GM11168 (cell line): Measurements from ENCODE around the gene SERTAD2.

Experiments used
- in situ Hi-C: fragments of 300-500 bp; cut with MboI; formaldehyde crosslinking; loops from one replicate; pipeline ENCODE4 v1.12.0; 2022; ENCODE audit warnings: low sequenced_read_pairs; ENCODE audit not compliant: unreplicated experiment

Gene SERTAD2

GRCh38 chr2:64677530-64677929, 23.8 kb upstream of the SERTAD2 start:
- in situ Hi-C loops: no loop called here

- in situ Hi-C loops: no loop called here
Observed at GRCh38 chr2:64675860-64676259, 22.1 kb upstream of the SERTAD2 start.

- in situ Hi-C loops: no loop called here
Observed at GRCh38 chr2:64672708-64673107, 19.0 kb upstream of the SERTAD2 start.

GRCh38 chr2:64670047-64670446, 16.3 kb upstream of the SERTAD2 start:
- in situ Hi-C loops: no loop called here

GRCh38 chr2:64669288-64669687, 15.6 kb upstream of the SERTAD2 start:
- in situ Hi-C loops: no loop called here

GRCh38 chr2:64668542-64668941, 14.8 kb upstream of the SERTAD2 start:
- in situ Hi-C loops: no loop called here

GRCh38 chr2:64667535-64667934, 13.8 kb upstream of the SERTAD2 start:
- in situ Hi-C loops: no loop called here

- in situ Hi-C loops: no loop called here
Observed at GRCh38 chr2:64666810-64667438, 13.2 kb upstream of the SERTAD2 start.

- in situ Hi-C loops: no loop called here
Observed at GRCh38 chr2:64665709-64666108, 12.0 kb upstream of the SERTAD2 start.

- in situ Hi-C loops: no loop called here
Observed at GRCh38 chr2:64663402-64663801, 9.7 kb upstream of the SERTAD2 start.

GRCh38 chr2:64661741-64662169, 8.0 kb upstream of the SERTAD2 start:
- in situ Hi-C loops: no loop called here

GRCh38 chr2:64659252-64659651, 5.5 kb upstream of the SERTAD2 start:
- in situ Hi-C loops: no loop called here

- in situ Hi-C loops: no loop called here
Observed at GRCh38 chr2:64658269-64658668, 4.6 kb upstream of the SERTAD2 start.

- in situ Hi-C loops: no loop called here
Observed at GRCh38 chr2:64657411-64657810, 3.7 kb upstream of the SERTAD2 start.

GRCh38 chr2:64656379-64656778, 2.7 kb upstream of the SERTAD2 start:
- in situ Hi-C loops: no loop called here

GRCh38 chr2:64655873-64656272, 2.2 kb upstream of the SERTAD2 start:
- in situ Hi-C loops: no loop called here

GRCh38 chr2:64655018-64655664, 1.4 kb upstream of the SERTAD2 start:
- in situ Hi-C loops: no loop called here

- in situ Hi-C loops: no loop called here
Observed at GRCh38 chr2:64654063-64654811, 524 bp upstream of the SERTAD2 start.

GRCh38 chr2:64652231-64653108, 1.2 kb downstream of the SERTAD2 start:
- in situ Hi-C loops: no loop called here

- in situ Hi-C loops: no loop called here
Observed at GRCh38 chr2:64651590-64651989, 2.1 kb downstream of the SERTAD2 start.
